Measurements from ENCODE around the gene COL5A1. TPM values are rescaled to one million over a fixed set of nuclear protein-coding genes. Genes with fewer than 3 reads are reported as not detected.

COL5A1 gene
- total RNA-seq, 4 donors from 2014 or later, result 4.0 to 12.8 (median 6.3) TPM

DNA sequence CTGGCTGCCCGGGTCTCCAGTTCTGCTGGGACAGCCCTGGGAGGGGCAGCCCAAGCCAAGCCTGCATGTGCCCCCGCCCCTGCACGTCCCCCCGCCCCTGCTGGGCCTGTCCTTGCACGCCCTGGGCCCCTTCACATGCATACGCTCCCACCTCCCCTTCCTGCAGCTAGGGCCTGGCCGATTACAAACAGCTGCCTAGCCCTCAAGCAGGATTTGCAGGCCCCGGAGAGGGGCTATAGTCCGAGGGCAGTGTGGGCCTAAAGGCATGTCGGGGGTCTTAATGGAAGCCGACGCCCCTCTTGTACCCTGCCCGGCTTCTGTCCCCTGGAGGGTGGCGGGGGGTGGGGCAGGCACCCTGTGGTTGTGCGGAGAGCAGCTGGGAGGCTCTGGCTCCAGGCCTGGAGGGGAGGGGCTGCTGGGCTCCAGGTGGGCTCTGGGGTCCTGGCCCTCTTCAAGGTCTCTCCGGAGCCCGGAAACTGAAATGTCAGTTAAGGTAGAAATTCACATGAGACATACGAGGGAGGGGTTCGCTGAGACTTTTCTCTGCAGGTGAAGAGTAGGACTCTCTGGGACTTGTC lies 16.9 kb downstream of the COL5A1 start:
- DNase-seq, result no peak
- H3K36me3 ChIP-seq, result no peaks in the 10 kb centered on the region
- H3K4me1 ChIP-seq, result peaks cover 0 to 50% (median 15%) of the 10 kb centered on the region in 3 donors
- intact Hi-C loops (cut with DNase I), result loop anchor here (10.0 kb wide), 1 partner anchor 64 kb away; no protein-coding TSS in a partner anchor
- no peak overlapping the region for H3K4me3 ChIP-seq
- TF ChIP-seq CTCF (IDR thresholded peaks at IDR 0.05), result no peak
- TF ChIP-seq POLR2A (IDR thresholded peaks at IDR 0.05), result no peak
- WGBS, 2 donors, result 81 to 85% methylated on average over 4 to 5 of the region's 19 CpGs
- H3K27ac ChIP-seq, result peak overlapping the region in 3 of 4 donors; percentile 1 to 75 (median 51)
- H3K27me3 ChIP-seq, result no peaks in the 10 kb centered on the region
- peaks cover 0 to 10% (median 7%) of the 10 kb centered on the region in 3 donors for H3K9me3 ChIP-seq

- no peaks in the 10 kb centered on the region for H3K27me3 ChIP-seq
Observed at GRCh38 chr9:134659688-134660131, 18.1 kb downstream of the COL5A1 start.

DNA sequence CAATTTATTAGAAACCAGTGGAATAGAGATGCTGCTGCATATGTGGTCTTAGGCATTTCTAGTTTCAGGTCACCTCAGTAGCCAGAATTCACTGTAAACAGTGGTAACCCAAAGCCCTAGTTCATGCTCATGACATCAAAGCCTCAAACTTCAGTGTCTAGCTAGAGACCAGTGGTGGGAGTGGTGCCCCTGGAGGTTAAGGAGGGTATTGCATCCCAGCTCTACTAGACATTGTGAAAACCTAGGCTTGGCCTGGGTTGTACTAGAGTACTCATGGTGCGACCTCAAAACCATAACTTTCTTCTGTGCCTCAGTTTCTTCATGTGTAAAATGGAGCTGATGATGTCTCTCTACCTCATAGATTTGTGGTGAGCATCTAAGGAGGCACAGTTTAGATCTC lies 18.8 kb downstream of the COL5A1 start:
- Histone ChIP-seq H3K27ac (peak overlapping the region in 2 of 4 donors; percentile 75 to 86), H3K36me3 (no peaks in the 10 kb centered on the region), H3K4me3 (no peak overlapping the region), H3K4me1 (peaks cover 0 to 49% (median 19%) of the 10 kb centered on the region in 3 donors), H3K9me3 (peaks cover 0 to 10% (median 7%) of the 10 kb centered on the region in 3 donors), H3K27me3 (no peaks in the 10 kb centered on the region)
- intact Hi-C loops (cut with DNase I), result no loop called here
- TF ChIP-seq POLR2A (IDR thresholded peaks at IDR 0.05), result no peak
- TF ChIP-seq CTCF (IDR thresholded peaks at IDR 0.05), result peak in 3 of 6 experiments; percentile 10 to 45 (median 18)
- 86 to 100% methylated on average over 1 of the region's 1 CpG for WGBS, 2 donors
- DNase-seq, result no peak

More at GRCh38 chr9:134659688-134660131, 18.1 kb downstream of the COL5A1 start:
- WGBS, 2 donors, result 82 to 85% methylated on average over 7 to 13 of the region's 14 CpGs
- Histone ChIP-seq H3K4me3 (no peak overlapping the region), H3K27ac (peak overlapping the region in 3 of 4 donors; percentile 11 to 75 (median 35)), H3K36me3 (no peaks in the 10 kb centered on the region), H3K9me3 (peaks cover 0 to 10% (median 7%) of the 10 kb centered on the region in 3 donors), H3K4me1 (peaks cover 0 to 53% (median 19%) of the 10 kb centered on the region in 3 donors)
- no peak for TF ChIP-seq CTCF (IDR thresholded peaks at IDR 0.05)
- no peak for TF ChIP-seq POLR2A (IDR thresholded peaks at IDR 0.05)
- intact Hi-C loops (cut with DNase I), result loop anchor here (10.0 kb wide), 1 partner anchor 65 kb away; no protein-coding TSS in a partner anchor
- no peak for DNase-seq

- peak overlapping the region in 3 of 4 donors; percentile 61 to 86 (median 75) for H3K27ac ChIP-seq
- H3K27me3 ChIP-seq, result no peaks in the 10 kb centered on the region
- peaks cover 0 to 10% (median 7%) of the 10 kb centered on the region in 3 donors for H3K9me3 ChIP-seq
- no peak overlapping the region for H3K4me3 ChIP-seq
- peaks cover 0 to 47% (median 19%) of the 10 kb centered on the region in 3 donors for H3K4me1 ChIP-seq
- intact Hi-C loops (cut with DNase I), result no loop called here
- no peak for DNase-seq
- H3K36me3 ChIP-seq, result no peaks in the 10 kb centered on the region
- 61 to 71% methylated on average over 4 to 5 of the region's 6 CpGs for WGBS, 2 donors
- TF ChIP-seq POLR2A (IDR thresholded peaks at IDR 0.05) (no peak), CTCF (IDR thresholded peaks at IDR 0.05) (no peak)
Observed at GRCh38 chr9:134661299-134661698, 19.7 kb downstream of the COL5A1 start.

DNA sequence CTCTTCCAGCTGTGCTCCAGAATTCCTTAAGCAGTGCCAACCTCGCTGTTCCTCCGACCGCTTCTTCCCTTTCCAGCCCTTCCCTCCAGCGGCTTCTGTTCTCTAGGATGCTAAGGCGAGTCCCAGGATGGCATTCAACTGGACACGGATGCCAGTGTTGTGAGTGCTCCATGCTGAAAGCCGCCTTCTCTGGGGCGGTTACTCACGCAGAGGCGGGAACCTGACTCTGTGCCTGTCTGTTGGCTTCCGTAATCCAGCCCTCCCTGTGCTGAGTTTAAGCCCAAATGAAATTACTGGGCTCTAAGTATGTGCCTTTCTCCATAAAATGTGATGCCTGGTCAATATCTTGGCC lies 20.2 kb downstream of the COL5A1 start:
- Histone ChIP-seq H3K9me3 (peaks cover 0 to 10% (median 7%) of the 10 kb centered on the region in 3 donors), H3K4me1 (peaks cover 0 to 50% (median 19%) of the 10 kb centered on the region in 3 donors), H3K4me3 (no peak overlapping the region), H3K27ac (peak overlapping the region in 3 of 4 donors; percentile 61 to 86 (median 75)), H3K36me3 (no peaks in the 10 kb centered on the region), H3K27me3 (no peaks in the 10 kb centered on the region)
- intact Hi-C loops (cut with DNase I), result no loop called here
- DNase-seq, result no peak
- no peak for TF ChIP-seq CTCF (IDR thresholded peaks at IDR 0.05)
- TF ChIP-seq POLR2A (IDR thresholded peaks at IDR 0.05), result no peak
- WGBS, 2 donors, result 46 to 83% methylated on average over 8 to 11 of the region's 11 CpGs

Data from esophagus squamous epithelium (tissue), 5 donors.